NCI-H526 treated with DMSO at 0.1 percent for 48 hours (cell line): ENCODE measurements around the gene DACT2.

Source experiments
- DNase-seq: peaks from one replicate; lab custom pipeline; 2025; lab: John Stamatoyannopoulos, UW

Gene DACT2

DNA sequence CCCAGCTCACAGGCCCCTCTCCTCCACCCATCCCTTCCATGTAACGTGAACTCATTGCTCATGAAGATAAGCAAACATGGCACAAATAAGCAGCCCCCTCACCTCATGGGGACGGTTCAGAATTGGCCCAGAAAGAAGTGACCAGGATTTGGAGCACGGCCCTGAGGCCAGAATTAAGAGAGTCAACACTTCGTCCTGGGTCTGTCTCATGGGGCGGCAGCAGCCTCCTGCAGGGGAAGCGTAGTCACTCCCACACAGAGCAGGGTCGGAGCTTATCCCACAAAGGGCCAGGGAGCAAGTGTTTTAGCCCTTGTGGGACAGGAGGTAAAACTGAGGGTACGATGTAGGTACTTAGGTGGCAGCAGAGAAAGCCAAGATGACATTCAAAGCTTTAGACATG lies 28.6 kb upstream of the DACT2 start:
- no peak for DNase-seq

DNA sequence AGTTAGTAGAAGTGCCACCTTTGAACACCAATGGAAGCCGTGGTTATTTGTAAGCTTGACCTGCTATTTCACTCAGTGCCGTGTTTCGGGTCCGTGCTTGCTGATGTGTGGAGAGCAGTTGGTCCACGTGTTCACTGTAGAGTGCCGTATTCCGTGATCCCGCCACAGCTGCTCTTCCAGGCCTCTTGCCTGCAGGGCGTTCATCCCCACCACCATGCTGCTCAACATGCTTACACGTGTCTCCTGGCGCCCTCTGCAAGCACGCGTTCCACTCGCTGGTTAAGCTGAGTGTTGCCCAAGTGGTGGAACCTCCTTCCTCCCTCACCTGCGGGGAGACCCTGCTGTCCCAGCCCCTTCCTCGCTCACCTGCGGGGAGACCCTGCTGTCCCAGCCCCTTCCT lies 28.0 kb upstream of the DACT2 start:
- DNase-seq: no peak

GRCh38 chr6:168347053-168347452 lies 27.5 kb upstream of the DACT2 start:
- no peak for DNase-seq

- no peak for DNase-seq
Measured at GRCh38 chr6:168345896-168346754, 26.5 kb upstream of the DACT2 start.

GRCh38 chr6:168345266-168345665 lies 25.7 kb upstream of the DACT2 start:
- DNase-seq: no peak

DNA sequence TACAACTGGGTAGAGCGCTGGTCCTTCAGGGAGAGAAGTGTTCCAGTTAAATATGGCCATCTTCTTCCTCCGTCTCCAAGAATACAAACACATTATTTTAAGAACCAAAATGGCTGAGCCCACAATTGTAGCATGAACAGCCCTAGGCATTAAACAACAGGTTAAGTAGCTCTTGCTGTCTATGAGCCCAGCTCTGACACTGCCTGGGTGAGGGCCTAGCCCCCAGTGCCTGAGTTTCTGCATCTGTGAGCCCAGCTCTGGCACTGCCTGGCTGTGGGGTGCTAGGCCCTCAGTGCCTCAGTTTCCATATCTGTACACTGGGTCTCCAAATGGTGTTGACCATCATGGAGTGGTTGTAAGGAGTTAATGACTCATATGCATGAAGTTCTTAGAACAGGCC lies 24.8 kb upstream of the DACT2 start:
- DNase-seq: no peak

DNA sequence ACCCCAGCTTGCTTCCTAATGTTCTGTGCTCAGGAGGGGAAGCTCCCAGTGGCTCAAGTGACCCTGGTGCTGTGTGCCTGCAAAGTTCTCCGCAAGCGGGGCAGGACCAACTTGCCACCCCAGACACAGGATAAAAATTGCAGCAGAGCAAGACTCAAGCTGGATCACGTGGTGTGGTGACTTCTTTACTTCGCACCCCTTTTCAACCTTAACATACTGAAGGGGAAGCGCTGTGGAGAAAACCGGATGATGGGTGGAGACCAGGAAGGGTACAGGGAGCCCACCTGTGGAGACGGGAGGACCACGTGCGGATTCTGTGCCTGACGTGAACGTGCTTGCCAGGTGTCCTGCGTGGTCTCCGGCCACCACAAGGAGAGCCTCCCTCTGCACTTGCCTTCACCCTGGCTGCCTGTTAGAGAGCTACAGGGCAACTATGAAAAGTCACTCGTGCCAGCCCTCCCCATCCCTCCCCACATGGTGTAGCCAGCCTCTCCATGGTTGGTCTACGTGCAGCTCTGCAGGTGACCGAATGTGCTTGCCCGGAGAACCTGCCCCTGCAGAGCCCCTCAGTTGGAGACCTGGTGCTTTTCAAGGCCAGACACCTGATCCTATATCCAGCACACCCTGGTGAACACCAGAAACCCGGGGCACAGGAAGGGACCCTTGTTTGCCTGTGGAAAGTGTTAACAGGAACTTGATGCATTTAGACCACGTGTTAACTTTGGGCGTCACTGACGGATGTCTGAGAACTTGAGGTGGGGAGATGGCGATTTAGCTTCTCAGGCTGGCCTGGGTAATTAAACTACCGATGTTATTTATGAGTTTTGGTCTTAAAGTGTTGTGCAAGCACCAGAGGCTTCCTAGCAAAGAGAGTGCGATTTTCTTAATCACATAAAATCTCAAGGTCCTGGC lies 23.9 kb upstream of the DACT2 start:
- DNase-seq: no peak

- DNase-seq: no peak
Measured at GRCh38 chr6:168342636-168343035, 23.1 kb upstream of the DACT2 start.

- DNase-seq: no peak
Measured at GRCh38 chr6:168341280-168341900, 21.8 kb upstream of the DACT2 start.

- DNase-seq: no peak
Measured at GRCh38 chr6:168340819-168341218, 21.2 kb upstream of the DACT2 start.

- DNase-seq: no peak
Measured at GRCh38 chr6:168338777-168339176, 19.2 kb upstream of the DACT2 start.

DNA sequence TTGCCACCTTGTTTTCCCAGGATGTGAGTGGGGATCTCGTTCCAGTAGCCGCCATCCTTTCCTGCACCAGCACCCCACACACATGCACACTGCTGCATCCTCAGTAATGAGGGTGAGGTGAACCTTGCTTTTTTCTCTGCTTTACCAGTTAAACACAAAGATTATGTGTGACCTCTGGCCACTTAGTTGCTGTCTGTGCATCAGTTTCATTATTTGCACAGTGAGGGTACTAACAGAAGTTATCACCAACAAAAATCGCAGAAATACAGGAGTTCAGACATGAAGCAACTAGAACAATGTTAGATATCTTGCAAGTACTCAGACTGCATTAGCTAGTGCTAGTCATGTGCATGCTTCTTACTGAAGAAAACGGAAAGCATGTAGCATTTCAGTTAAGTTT lies 17.4 kb upstream of the DACT2 start:
- DNase-seq: no peak

DNA sequence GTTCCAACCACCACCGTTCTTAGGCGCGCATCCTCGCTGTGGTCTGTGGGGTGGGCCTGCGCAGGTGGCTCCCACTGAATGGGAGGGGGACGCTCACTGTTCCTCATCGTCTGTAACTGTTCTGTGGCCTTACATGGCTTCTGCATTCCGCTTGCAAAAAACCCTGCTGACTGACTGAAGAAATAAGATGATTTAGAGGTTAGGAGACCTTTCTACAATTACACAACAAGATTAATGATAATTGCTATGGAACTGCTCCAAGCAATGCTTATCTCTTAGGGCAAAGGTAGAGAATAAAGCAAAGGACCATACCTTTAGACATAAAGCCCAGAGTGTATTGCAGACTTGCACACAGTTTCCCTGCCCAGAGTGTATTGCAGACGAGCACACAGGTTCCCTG lies 14.4 kb upstream of the DACT2 start:
- no peak for DNase-seq

DNA sequence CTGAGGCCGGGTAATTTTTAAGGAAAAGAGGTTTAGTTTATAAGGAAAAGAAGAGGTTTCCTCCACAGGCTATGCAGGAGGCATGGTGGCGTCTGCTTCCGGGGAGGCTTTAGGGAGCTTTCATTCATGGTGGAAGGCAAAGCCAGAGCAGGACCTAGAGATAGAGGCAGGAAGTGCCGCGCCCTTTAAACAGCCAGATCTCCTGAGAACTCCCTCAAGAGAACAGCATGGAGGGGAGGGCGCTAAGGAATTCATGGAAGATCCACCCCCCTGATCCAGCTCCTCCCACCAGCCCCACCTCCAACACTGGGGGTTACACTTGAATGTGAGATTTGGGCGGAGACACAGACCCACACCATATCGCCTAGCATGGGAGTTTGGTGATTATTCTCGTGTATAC lies 13.9 kb upstream of the DACT2 start:
- DNase-seq: no peak

- DNase-seq: no peak
Measured at GRCh38 chr6:168333039-168333438, 13.5 kb upstream of the DACT2 start.

GRCh38 chr6:168332020-168332419 lies 12.4 kb upstream of the DACT2 start:
- DNase-seq: no peak

DNA sequence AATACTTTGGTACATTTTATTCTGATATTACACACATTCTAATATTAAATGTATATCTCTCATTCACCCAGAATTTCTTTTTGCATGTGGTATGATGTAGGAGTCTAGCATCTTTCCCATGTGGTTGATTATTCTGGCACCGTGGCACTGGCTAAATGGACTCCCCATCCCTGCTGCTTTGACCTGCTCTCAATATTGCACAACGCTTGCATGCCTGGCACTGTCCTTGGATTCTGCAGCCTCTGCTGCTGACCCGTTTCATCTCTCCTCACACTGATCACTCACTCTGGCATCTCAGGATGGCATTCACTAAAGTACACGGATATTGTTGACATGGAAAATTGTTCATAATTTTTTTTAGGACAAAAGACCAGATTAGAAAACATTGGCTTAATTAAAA lies 11.5 kb upstream of the DACT2 start:
- DNase-seq: no peak

DNA sequence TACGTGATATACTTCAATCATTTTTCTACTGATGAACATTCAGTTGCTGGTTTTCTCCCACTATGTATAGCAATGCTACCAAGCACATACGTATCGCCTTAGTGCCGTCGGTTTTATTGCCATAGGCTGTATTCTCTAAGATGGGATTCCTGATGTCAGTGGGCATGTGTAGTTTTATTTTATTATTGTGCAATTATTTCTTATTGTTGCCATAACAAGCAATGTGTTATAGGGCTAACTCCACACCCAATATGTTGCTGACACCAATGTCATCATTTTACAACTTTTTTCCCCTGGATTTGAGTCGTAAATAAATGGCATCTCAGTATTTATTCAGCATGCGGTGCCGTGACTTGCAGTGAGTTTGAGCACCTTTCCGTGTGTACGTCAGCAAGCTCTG lies 10.8 kb upstream of the DACT2 start:
- no peak for DNase-seq

- DNase-seq: no peak
Measured at GRCh38 chr6:168328086-168328485, 8.5 kb upstream of the DACT2 start.

DNA sequence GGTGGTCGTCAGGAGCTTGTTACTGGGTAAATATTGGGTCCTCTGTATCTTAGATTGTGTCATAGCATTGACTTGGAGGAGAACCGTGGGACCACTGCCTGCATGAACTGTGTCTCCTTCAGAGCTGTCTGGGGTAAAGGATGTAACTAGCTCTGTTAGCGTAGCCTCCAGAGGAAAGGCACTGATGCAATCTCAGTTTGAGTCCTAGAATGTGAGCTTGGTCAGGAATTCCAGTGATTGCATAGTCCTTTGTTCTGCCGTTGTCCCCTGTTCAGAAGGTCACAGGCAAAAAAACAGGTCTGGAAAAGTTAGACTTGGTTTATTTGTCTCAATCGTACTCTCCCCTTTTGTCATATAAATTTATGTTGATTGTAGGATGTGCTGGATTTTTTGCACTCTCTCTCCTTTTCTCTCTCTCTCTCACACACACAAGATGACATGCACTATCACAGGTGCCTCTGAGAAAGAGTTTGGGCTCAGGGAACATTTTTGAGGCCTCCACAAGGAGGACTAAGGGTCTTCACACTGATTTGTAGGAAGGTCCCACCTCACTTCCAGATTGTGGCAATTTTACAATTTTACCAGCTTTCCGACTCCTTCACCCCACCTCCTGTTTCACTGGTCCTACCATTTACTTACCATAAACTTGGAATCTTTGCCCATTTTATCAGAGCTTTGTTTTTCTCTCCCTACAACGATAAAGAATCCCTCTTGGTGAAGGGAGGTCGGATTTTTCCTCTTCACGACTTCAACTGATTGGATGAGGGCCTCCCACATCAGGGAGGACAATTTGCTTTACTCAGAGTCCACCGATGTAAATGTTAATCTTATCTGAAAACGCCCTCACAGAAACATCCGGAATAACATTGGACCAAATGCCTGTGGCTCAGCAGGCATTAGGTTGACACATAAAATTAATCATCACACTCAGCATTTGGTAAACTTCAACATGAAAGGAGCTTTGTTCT lies 7.0 kb upstream of the DACT2 start:
- DNase-seq: no peak

GRCh38 chr6:168322966-168323365 lies 3.4 kb upstream of the DACT2 start:
- DNase-seq: no peak

- DNase-seq: no peak
Measured at GRCh38 chr6:168320634-168321033, 1.1 kb upstream of the DACT2 start.
